B cell (primary cell): Measurements from ENCODE around the gene DLG2. TPM values are rescaled to one million over a fixed set of nuclear protein-coding genes. Genes with fewer than 3 reads are reported as not detected.

Source experiments
- ATAC-seq: fragments of 200-7000 bp; cut with Tn5 transposase; one replicate; pipeline ENCODE4 v1.10.0; 2021; ENCODE audit warnings: low read depth, mild to moderate bottlenecking, moderate number of reproducible peaks, moderate library complexity
- CTCF ChIA-PET: fragments of 350-600 bp; sonication (Branson Sonifier 250); formaldehyde crosslinking; loops from one replicate; lab custom pipeline; 2021; ENCODE audit warnings: antibody characterized with exemption, inconsistent platforms; lab: Charles Lee
- POLR2A ChIA-PET: fragments of 350-600 bp; sonication (Branson Sonifier 250); formaldehyde crosslinking; loops from one replicate; lab custom pipeline; 2021; ENCODE audit warnings: antibody characterized with exemption; lab: Charles Lee
- DNase-seq: peaks from one replicate; pipeline ENCODE4 v3.0.0; 2013
- H2AFZ ChIP-seq: 2 replicates; pipeline ENCODE4 v1.6.1; 2012; ENCODE audit warnings: mild to moderate bottlenecking, low read depth, low read length; ENCODE audit not compliant: insufficient read depth, poor library complexity, severe bottlenecking
- H3K27ac ChIP-seq, 2 donors: 1 replicate in 1 of 2; 2 replicates in 1 of 2; pipeline ENCODE4 v1.5.1; 2012 to 2013; ENCODE audit warnings: low read length in 2 of 2, mild to moderate bottlenecking in 2 of 2, moderate library complexity in 1 of 2
- H3K27me3 ChIP-seq, 4 experiments: fragments of 200-600 bp in 1 of 4; sonication (generic) in 1 of 4; replicated peaks in 1 of 4; 1 replicate in 2 of 4; 2 replicates in 2 of 4; pipeline versions ENCODE4 v1.6.1 to v1.7.0; 2013 to 2016; ENCODE audit warnings: low read length in 3 of 4, mild to moderate bottlenecking in 2 of 4, mixed read lengths in 1 of 4, moderate library complexity in 1 of 4; ENCODE audit not compliant: insufficient read depth in 4 of 4, control insufficient read depth in 3 of 4; ENCODE audit errors: control extremely low read depth in 1 of 4
- H3K36me3 ChIP-seq, 2 experiments: replicated peaks in 1 of 2; 1 replicate in 1 of 2; 2 replicates in 1 of 2; pipeline versions ENCODE4 v1.6.1 to v1.7.1; 2013; ENCODE audit warnings: low read length in 1 of 2; ENCODE audit not compliant: insufficient read depth in 2 of 2, control insufficient read depth in 1 of 2; ENCODE audit errors: control extremely low read depth in 1 of 2, extremely low read depth in 1 of 2
- H3K4me1 ChIP-seq, 2 donors: fragments of 200-600 bp in 1 of 2; sonication (generic) in 1 of 2; 1 replicate in 1 of 2; 2 replicates in 1 of 2; pipeline versions ENCODE4 v1.5.1 to v1.6.1; 2013 to 2017; ENCODE audit warnings: low read length in 2 of 2; ENCODE audit not compliant: control insufficient read depth in 2 of 2, insufficient read depth in 2 of 2
- H3K4me2 ChIP-seq: replicated peaks from 2 replicates; pipeline ENCODE3; 2012; ENCODE audit warnings: mild to moderate bottlenecking, low read depth, low read length; ENCODE audit not compliant: poor library complexity, severe bottlenecking
- H3K4me3 ChIP-seq, 5 experiments: fragments of 200-600 bp in 1 of 5; sonication (generic) in 1 of 5; 1 replicate in 3 of 5; 2 replicates in 2 of 5; pipeline versions ENCODE4 v1.5.1 to v1.7.0; 2011 to 2016; ENCODE audit warnings: low read length in 4 of 5, mild to moderate bottlenecking in 4 of 5, low read depth in 2 of 5, control low read depth in 1 of 5, moderate library complexity in 1 of 5; ENCODE audit not compliant: insufficient read depth in 1 of 5; ENCODE audit errors: control extremely low read depth in 1 of 5, extremely low read depth in 1 of 5
- H3K79me2 ChIP-seq: fragments of 200-600 bp; sonication (generic); one replicate; pipeline ENCODE4 v1.6.0; 2016; ENCODE audit warnings: low read length; ENCODE audit not compliant: control insufficient read depth, insufficient read depth
- H3K9ac ChIP-seq: fragments of 200-600 bp; sonication (generic); 2 replicates; pipeline ENCODE4 v1.6.1; 2017; ENCODE audit warnings: mild to moderate bottlenecking, low read length, moderate library complexity
- H3K9me3 ChIP-seq, 3 donors: one replicate each; pipeline versions ENCODE4 v1.6.1 to v1.7.1; 2013; ENCODE audit warnings: low read length in 2 of 3; ENCODE audit not compliant: control insufficient read depth in 2 of 3, insufficient read depth in 1 of 3; ENCODE audit errors: control extremely low read depth in 1 of 3
- H4K20me1 ChIP-seq: 2 replicates; pipeline ENCODE4 v1.6.0; 2012; ENCODE audit warnings: mild to moderate bottlenecking, low read length; ENCODE audit not compliant: insufficient read depth, control insufficient read depth, poor library complexity, severe bottlenecking
- H3K27ac Mint-ChIP-seq: one replicate; pipeline ENCODE4 v1.8.0; 2021; ENCODE audit warnings: mixed read lengths
- H3K27me3 Mint-ChIP-seq: one replicate; pipeline ENCODE4 v1.8.0; 2021; ENCODE audit warnings: mixed read lengths
- H3K4me1 Mint-ChIP-seq: one replicate; pipeline ENCODE4 v1.8.0; 2021; ENCODE audit warnings: mixed read lengths
- H3K4me3 Mint-ChIP-seq: one replicate; pipeline ENCODE4 v1.8.0; 2021; ENCODE audit warnings: mixed read lengths
- H3K9me3 Mint-ChIP-seq: one replicate; pipeline ENCODE4 v1.8.0; 2022; ENCODE audit warnings: mixed read lengths; ENCODE audit not compliant: insufficient read depth
- EZH2 ChIP-seq: IDR thresholded peaks from 2 replicates; pipeline ENCODE4 v1.6.1; 2012; ENCODE audit warnings: borderline replicate concordance, low read depth, mild to moderate bottlenecking, moderate library complexity, low read length; ENCODE audit not compliant: insufficient read depth, poor library complexity, severe bottlenecking
- WGBS: methylation state at CpG from one replicate; pipeline ENCODE4 v1.1.5; 2013; ENCODE audit warnings: missing lambda C conversion rate; ENCODE audit not compliant: insufficient coverage; 5-methylcytosine and 5-hydroxymethylcytosine counted together
- intact Hi-C: fragments of 100-400 bp; cut with micrococcal nuclease; formaldehyde crosslinking; loops from one replicate; pipeline ENCODE4 v1.10.0; 2022
- polyA plus RNA-seq: library from polyadenylated mRNA; depleted of rRNA; stranded (reverse); fragments of >200 nt; gene quantifications from 2 replicates; pipeline ENCODE4 v1.2.3, GENCODE V29; 2012
- total RNA-seq, 2 donors: library from RNA; stranded (reverse); fragments of 120-200 nt in 1 of 2; gene quantifications; 1 replicate in 1 of 2; 2 replicates in 1 of 2; pipeline versions ENCODE4 v1.2.3 to v1.2.4, GENCODE V29; 2013 to 2022
- TF ChIP-seq, protein P1 (sequence below): fragments of 200-600 bp; IDR thresholded peaks from one replicate; pipeline ENCODE4 v1.8.0; 2022; ENCODE audit warnings: antibody characterized with exemption, mild to moderate bottlenecking

DLG2 gene
- total and polyA plus RNA-seq, 2 donors (not counting 1 experiment from before 2014, with no cell fraction given) = 0.54 to 5.4 TPM

DNA sequence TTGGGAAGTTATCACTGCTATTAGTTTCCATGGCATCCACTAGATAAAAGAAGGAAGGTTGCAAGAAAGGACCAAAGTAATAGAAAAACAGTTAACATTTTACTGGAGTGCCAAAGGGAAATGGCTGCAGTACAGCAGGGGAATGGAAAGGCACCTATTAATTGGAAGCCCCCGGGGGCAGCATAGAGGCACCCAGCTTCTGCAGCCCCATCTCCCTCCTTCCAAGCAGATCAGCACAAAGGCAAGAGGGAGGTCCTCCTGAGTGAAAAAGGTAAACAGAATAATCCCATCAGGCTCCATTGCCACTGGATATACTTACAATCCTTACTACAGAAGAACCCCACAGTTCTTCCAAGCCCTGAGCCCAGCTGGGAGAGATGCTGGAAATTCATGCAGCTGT, 887.1 kb downstream of the DLG2 start:
- Mint-ChIP-seq H3K27me3 (no peaks in the 10 kb centered on the region), H3K9me3 (peaks cover 3% of the 10 kb centered on the region), H3K4me3 (no peak overlapping the region), H3K27ac (no peak overlapping the region), H3K4me1 (no peaks in the 10 kb centered on the region)
- ATAC-seq = no peak
- no peak overlapping the region for H2AFZ ChIP-seq
- CTCF ChIA-PET = no interaction called here
- DNase-seq = no peak
- intact Hi-C loops = no loop called here
- no peaks in the 10 kb centered on the region for H3K36me3 ChIP-seq
- no peak for TF ChIP-seq EZH2
- TF ChIP-seq, protein P1, sequence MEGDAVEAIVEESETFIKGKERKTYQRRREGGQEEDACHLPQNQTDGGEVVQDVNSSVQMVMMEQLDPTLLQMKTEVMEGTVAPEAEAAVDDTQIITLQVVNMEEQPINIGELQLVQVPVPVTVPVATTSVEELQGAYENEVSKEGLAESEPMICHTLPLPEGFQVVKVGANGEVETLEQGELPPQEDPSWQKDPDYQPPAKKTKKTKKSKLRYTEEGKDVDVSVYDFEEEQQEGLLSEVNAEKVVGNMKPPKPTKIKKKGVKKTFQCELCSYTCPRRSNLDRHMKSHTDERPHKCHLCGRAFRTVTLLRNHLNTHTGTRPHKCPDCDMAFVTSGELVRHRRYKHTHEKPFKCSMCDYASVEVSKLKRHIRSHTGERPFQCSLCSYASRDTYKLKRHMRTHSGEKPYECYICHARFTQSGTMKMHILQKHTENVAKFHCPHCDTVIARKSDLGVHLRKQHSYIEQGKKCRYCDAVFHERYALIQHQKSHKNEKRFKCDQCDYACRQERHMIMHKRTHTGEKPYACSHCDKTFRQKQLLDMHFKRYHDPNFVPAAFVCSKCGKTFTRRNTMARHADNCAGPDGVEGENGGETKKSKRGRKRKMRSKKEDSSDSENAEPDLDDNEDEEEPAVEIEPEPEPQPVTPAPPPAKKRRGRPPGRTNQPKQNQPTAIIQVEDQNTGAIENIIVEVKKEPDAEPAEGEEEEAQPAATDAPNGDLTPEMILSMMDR = no peak
- H3K27me3 ChIP-seq = no peaks in the 10 kb centered on the region
- no peaks in the 10 kb centered on the region for H3K79me2 ChIP-seq
- H3K9me3 ChIP-seq = peaks cover 0 to 7% (median 0%) of the 10 kb centered on the region in 3 donors
- no peaks in the 10 kb centered on the region for H4K20me1 ChIP-seq
- H3K27ac ChIP-seq = no peak overlapping the region
- H3K4me2 ChIP-seq = no peak overlapping the region
- no peak overlapping the region for H3K4me3 ChIP-seq
- H3K4me1 ChIP-seq = no peaks in the 10 kb centered on the region
- POLR2A ChIA-PET = no interaction called here
- no CpG with 5 or more reads among the region's 1 CpG for WGBS
- H3K9ac ChIP-seq = no peak overlapping the region

DNA sequence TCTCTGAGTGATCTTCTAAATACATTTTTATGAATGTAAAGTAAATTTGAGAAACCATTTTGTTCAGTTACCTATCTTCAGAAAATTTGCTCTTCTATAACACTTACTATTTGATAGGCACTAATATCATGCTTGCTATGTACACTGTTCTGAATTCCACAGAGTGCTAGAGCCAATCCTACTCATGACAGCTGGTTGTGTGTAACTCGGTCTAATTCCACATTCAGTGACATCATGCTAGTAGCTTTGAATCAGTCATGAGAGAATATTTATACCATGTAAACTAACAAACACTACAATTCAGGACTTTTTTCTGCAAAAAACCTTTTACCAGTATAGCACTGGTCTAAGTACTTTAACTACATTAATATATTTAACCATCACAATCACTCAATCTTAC, 902.9 kb downstream of the DLG2 start:
- Histone ChIP-seq H3K27ac (no peak overlapping the region), H3K79me2 (no peaks in the 10 kb centered on the region), H3K36me3 (no peaks in the 10 kb centered on the region), H3K4me3 (no peak overlapping the region), H3K4me2 (no peak overlapping the region), H4K20me1 (no peaks in the 10 kb centered on the region), H2AFZ (no peak overlapping the region), H3K4me1 (peaks cover 5 to 11% of the 10 kb centered on the region in 2 donors), H3K27me3 (peaks cover 0 to 9% (median 5%) of the 10 kb centered on the region in 4 experiments), H3K9ac (no peak overlapping the region), H3K9me3 (no peaks in the 10 kb centered on the region)
- H3K9me3 Mint-ChIP-seq = peaks cover 5% of the 10 kb centered on the region
- H3K4me3 Mint-ChIP-seq = no peak overlapping the region
- WGBS = no CpG with 5 or more reads among the region's 1 CpG
- TF ChIP-seq, protein P1 = no peak
- no peak for TF ChIP-seq EZH2
- H3K4me1 Mint-ChIP-seq = peaks cover 16% of the 10 kb centered on the region
- POLR2A ChIA-PET = no interaction called here
- ATAC-seq (no peak), DNase-seq (no peak)
- H3K27ac Mint-ChIP-seq = no peak overlapping the region
- H3K27me3 Mint-ChIP-seq = peaks cover 12% of the 10 kb centered on the region
- CTCF ChIA-PET = interaction anchor here (1.3 kb wide), 1 partner anchor 867 kb away, joined by 3 read pairs; no protein-coding TSS in a partner anchor
- intact Hi-C loops = no loop called here
